ENCODE measurements around the gene PXMP4.

DNA sequence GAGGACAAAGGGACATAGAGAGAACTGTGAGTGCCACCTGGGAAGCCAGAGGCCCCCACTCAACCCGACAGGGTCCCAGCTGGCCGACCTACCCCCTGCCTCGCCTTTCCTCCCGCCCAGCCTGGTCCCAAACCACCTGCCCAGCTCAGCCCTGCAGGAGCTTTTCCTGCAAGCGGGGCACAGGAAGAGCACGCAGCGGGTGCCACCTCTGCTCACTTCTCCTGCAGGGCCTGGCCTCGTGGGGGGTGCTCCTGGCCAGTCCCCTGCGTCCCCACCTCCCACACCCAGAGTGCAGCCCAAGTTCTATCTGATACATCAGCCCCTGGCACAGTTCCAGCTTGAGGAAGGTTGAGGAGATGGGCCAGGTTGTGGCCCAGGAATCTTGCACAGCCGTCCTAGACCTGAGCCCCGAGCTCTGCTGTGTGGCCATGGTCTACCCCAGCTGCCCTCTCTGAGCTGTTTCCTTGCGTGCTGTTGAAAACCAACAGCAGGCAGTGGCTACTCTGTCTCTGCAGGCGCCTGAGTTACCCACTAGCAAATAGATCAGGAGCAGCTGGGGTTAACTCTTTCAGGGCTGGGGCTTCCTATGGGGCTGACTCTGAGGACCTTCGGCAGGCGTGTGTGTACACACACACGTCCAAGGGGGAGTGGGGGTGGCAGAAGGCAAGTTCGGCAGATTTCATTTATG, 47.5 kb downstream of the PXMP4 start:
- TF ChIP-seq, protein P1, sequence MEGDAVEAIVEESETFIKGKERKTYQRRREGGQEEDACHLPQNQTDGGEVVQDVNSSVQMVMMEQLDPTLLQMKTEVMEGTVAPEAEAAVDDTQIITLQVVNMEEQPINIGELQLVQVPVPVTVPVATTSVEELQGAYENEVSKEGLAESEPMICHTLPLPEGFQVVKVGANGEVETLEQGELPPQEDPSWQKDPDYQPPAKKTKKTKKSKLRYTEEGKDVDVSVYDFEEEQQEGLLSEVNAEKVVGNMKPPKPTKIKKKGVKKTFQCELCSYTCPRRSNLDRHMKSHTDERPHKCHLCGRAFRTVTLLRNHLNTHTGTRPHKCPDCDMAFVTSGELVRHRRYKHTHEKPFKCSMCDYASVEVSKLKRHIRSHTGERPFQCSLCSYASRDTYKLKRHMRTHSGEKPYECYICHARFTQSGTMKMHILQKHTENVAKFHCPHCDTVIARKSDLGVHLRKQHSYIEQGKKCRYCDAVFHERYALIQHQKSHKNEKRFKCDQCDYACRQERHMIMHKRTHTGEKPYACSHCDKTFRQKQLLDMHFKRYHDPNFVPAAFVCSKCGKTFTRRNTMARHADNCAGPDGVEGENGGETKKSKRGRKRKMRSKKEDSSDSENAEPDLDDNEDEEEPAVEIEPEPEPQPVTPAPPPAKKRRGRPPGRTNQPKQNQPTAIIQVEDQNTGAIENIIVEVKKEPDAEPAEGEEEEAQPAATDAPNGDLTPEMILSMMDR (IDR thresholded peaks at IDR 0.05): no peak
- no peak for TF ChIP-seq POLR2AphosphoS5 (IDR thresholded peaks at IDR 0.05)
- no peak for TF ChIP-seq POLR2A (IDR thresholded peaks at IDR 0.05)

Data from sigmoid colon (tissue), 4 donors.